Measurements from ENCODE around the gene TAMALIN. TPM values are rescaled to one million over a fixed set of nuclear protein-coding genes. Genes with fewer than 3 reads are reported as not detected.

The TAMALIN gene
- polyA plus RNA-seq, 2 of the 4 experiments (the other 2 are of a cell fraction), result 0.30 to 0.35 TPM

- no peak for TF ChIP-seq RARB (CRISPR knock-in tag; IDR thresholded peaks at IDR 0.05)
- TF ChIP-seq NR3C1 (IDR thresholded peaks at IDR 0.05), result no peak
- no peak for TF ChIP-seq ZC3H11A (IDR thresholded peaks at IDR 0.05)
- TF ChIP-seq EP300 (IDR thresholded peaks at IDR 0.05), result no peak
- no peak for TF ChIP-seq TP53 (CRISPR knock-in tag; IDR thresholded peaks at IDR 0.05)
- TF ChIP-seq HDAC2 (IDR thresholded peaks at IDR 0.05), result no peak
- no peak for TF ChIP-seq MAFK (IDR thresholded peaks at IDR 0.05; ENCODE audit: partially characterized antibody)
These were observed 34.9 kb upstream of the TAMALIN start (continued) for GRCh38 chr12:51971679-51972421.

- TF ChIP-seq FOXS1 (CRISPR knock-in tag; IDR thresholded peaks at IDR 0.05) (no peak), CHD4 (IDR thresholded peaks at IDR 0.05; ENCODE audit: borderline replicate concordance) (no peak), ZFP36 (IDR thresholded peaks at IDR 0.05; ENCODE audit: borderline replicate concordance, partially characterized antibody) (no peak), EHF (CRISPR knock-in tag; IDR thresholded peaks at IDR 0.05) (no peak), MAZ (IDR thresholded peaks at IDR 0.05; ENCODE audit: borderline replicate concordance, low read depth, low read length) (no peak), NPAS2 (CRISPR knock-in tag; IDR thresholded peaks at IDR 0.05; ENCODE audit: borderline replicate concordance) (no peak), CBX8 (IDR thresholded peaks at IDR 0.05) (no peak), HOXB5 (CRISPR knock-in tag; IDR thresholded peaks at IDR 0.05) (no peak), GATA3 (IDR thresholded peaks at IDR 0.05; ENCODE audit: borderline replicate concordance) (no peak), FOSL2 (IDR thresholded peaks at IDR 0.05) (no peak), FOSL2 (CRISPR knock-in tag; IDR thresholded peaks at IDR 0.05) (no peak)
- TF ChIP-seq, protein P1, sequence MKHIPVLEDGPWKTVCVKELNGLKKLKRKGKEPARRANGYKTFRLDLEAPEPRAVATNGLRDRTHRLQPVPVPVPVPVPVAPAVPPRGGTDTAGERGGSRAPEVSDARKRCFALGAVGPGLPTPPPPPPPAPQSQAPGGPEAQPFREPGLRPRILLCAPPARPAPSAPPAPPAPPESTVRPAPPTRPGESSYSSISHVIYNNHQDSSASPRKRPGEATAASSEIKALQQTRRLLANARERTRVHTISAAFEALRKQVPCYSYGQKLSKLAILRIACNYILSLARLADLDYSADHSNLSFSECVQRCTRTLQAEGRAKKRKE (CRISPR knock-in tag; IDR thresholded peaks at IDR 0.05; ENCODE audit: low read depth), result no peak
- H3K4me1 ChIP-seq, result peaks cover 62% of the 10 kb centered on the region
- 73% methylated on average over 5 of the region's 5 CpGs for WGBS (ENCODE audit: missing lambda C conversion rate)
- peak overlapping the region in 1 of 2 experiments; percentile 77; a peak in 3 of 6 replicates for H3K27ac ChIP-seq
- ChIA-PET CTCF (interaction anchor here (0.9 to 2.8 kb wide), 7 partner anchors 9 to 52 kb away, joined by 3 to 16 read pairs (median 4); no protein-coding TSS in a partner anchor), POLR2A (no interaction called here)
- FAIRE-seq (no peak), DNase-seq (ENCODE audit: low read depth in 1 of 2, low spot score in 1 of 2) (no peak), ATAC-seq (no peak)
- no peak overlapping the region for H3K4me3 ChIP-seq
- H3K4me2 ChIP-seq, result peak overlapping the region; percentile 89
- H3K9me3 ChIP-seq, result no peaks in the 10 kb centered on the region
These were observed 34.3 kb upstream of the TAMALIN start for GRCh38 chr12:51972422-51972812.

- no peak for TF ChIP-seq RCOR1 (IDR thresholded peaks at IDR 0.05; ENCODE audit: low read depth, low read length)
- TF ChIP-seq CEBPB (IDR thresholded peaks at IDR 0.05), result no peak
- no peak for TF ChIP-seq PHF8 (IDR thresholded peaks at IDR 0.05; ENCODE audit: borderline replicate concordance, low read depth)
- no peak for TF ChIP-seq BHLHE40 (IDR thresholded peaks at IDR 0.05; ENCODE audit: low read depth, low read length)
- TF ChIP-seq HOXB13 (CRISPR knock-in tag; IDR thresholded peaks at IDR 0.05; ENCODE audit: low read depth), result no peak
- no peak for TF ChIP-seq POLR2AphosphoS2 (conservative IDR thresholded peaks at IDR 0.05; ENCODE audit: low read length)
- TF ChIP-seq, protein P2, sequence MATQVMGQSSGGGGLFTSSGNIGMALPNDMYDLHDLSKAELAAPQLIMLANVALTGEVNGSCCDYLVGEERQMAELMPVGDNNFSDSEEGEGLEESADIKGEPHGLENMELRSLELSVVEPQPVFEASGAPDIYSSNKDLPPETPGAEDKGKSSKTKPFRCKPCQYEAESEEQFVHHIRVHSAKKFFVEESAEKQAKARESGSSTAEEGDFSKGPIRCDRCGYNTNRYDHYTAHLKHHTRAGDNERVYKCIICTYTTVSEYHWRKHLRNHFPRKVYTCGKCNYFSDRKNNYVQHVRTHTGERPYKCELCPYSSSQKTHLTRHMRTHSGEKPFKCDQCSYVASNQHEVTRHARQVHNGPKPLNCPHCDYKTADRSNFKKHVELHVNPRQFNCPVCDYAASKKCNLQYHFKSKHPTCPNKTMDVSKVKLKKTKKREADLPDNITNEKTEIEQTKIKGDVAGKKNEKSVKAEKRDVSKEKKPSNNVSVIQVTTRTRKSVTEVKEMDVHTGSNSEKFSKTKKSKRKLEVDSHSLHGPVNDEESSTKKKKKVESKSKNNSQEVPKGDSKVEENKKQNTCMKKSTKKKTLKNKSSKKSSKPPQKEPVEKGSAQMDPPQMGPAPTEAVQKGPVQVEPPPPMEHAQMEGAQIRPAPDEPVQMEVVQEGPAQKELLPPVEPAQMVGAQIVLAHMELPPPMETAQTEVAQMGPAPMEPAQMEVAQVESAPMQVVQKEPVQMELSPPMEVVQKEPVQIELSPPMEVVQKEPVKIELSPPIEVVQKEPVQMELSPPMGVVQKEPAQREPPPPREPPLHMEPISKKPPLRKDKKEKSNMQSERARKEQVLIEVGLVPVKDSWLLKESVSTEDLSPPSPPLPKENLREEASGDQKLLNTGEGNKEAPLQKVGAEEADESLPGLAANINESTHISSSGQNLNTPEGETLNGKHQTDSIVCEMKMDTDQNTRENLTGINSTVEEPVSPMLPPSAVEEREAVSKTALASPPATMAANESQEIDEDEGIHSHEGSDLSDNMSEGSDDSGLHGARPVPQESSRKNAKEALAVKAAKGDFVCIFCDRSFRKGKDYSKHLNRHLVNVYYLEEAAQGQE (IDR thresholded peaks at IDR 0.05), result no peak
- TF ChIP-seq, protein P3, sequence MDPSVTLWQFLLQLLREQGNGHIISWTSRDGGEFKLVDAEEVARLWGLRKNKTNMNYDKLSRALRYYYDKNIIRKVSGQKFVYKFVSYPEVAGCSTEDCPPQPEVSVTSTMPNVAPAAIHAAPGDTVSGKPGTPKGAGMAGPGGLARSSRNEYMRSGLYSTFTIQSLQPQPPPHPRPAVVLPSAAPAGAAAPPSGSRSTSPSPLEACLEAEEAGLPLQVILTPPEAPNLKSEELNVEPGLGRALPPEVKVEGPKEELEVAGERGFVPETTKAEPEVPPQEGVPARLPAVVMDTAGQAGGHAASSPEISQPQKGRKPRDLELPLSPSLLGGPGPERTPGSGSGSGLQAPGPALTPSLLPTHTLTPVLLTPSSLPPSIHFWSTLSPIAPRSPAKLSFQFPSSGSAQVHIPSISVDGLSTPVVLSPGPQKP (IDR thresholded peaks at IDR 0.05; ENCODE audit: low read depth, low read length), result no peak
- no peak for TF ChIP-seq FOSB (CRISPR knock-in tag; IDR thresholded peaks at IDR 0.05)
- TF ChIP-seq RNF2 (IDR thresholded peaks at IDR 0.05; ENCODE audit: borderline replicate concordance, low read depth), result no peak
- no peak for TF ChIP-seq POLR2A (IDR thresholded peaks at IDR 0.05; ENCODE audit: low read length)
- DNase-seq (ENCODE audit: low read depth in 1 of 2, low spot score in 1 of 2), result no peak
- WGBS (ENCODE audit: missing lambda C conversion rate), result 84% methylated on average over 9 of the region's 9 CpGs
- Histone ChIP-seq H3K4me2 (peak overlapping the region; percentile 89; the same call in 2 of the 3 replicates), H3K9me3 (no peaks in the 10 kb centered on the region), H3K4me3 (no peak overlapping the region), H3K4me1 (peaks cover 66% of the 10 kb centered on the region), H3K27ac (peak overlapping the region in 1 of 2 experiments; percentile 77; a peak in 3 of 6 replicates)
- ATAC-seq, result no peak
- POLR2A ChIA-PET, result no interaction called here
- no peak for FAIRE-seq
- CTCF ChIA-PET, result interaction anchor here (0.9 to 1.5 kb wide), 5 partner anchors 14 to 51 kb away, joined by 3 to 4 read pairs (median 3); no protein-coding TSS in a partner anchor
These were observed 33.9 kb upstream of the TAMALIN start for GRCh38 chr12:51972849-51973273.
